GM21717 (cell line): Measurements from ENCODE around the gene HCLS1.
"Not testable (repeated sequence)": the region's sequence is repeated elsewhere in the genome, so short reads cannot be mapped to it uniquely, and the experiment has no call there.

ENCODE experiments used
- ATAC-seq: cut with Tn5 transposase; IDR thresholded peaks from one replicate; pipeline ENCODE4 v1.9.1; 2021; ENCODE audit warnings: mild to moderate bottlenecking, moderate library complexity; ENCODE audit not compliant: unreplicated experiment

The HCLS1 gene

DNA sequence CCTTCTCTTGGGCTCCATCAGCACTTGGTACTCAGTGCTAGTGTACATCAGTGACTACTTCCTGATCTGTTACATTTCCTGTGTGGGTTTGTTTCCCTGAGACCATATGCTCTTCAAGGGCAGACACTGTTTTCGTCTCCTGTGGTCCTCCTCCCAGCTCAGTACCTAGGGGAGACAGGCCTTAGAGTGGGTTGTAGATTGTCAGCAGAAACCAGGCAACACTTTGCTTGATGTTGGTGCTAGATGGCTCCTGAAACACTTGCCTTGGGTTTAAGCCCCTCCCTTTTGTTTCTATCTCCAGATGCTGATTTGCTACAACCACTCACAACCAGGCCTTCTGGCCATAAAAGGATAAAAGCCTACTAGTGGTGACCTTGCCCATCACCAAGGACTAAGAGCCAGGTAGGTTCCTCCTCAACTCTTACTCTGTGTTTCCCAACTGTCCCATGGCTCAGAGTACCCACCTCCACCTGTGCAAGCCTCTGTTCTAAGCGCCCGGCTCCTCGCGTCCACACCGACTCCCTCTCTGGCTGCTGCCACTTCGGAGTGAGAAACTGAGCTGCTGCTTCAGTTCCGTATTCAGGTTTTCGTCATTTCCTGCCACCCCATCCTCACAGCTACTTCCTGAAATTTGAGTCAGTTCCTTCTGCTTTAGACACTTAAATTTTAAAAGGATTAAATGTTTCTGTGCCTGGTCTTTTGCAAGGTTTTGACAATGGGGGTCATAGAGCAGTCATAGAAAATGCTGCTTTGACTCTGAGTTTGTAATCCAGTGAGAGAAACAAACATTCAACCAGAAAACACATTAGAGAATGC lies at the start of gene HCLS1:
Gene HCLS1, minus strand, starts transcription at position 548 of the 816 bp plus-strand sequence. CDS start 2,556 bp downstream, outside the sequence.
- ATAC-seq, result peak; percentile 83

- ATAC-seq, result no peak
Observed at GRCh38 chr3:121710347-121710746, 49.6 kb upstream of the HCLS1 start.

GRCh38 chr3:121707531-121708273 lies 47.0 kb upstream of the HCLS1 start:
- ATAC-seq, result no peak

DNA sequence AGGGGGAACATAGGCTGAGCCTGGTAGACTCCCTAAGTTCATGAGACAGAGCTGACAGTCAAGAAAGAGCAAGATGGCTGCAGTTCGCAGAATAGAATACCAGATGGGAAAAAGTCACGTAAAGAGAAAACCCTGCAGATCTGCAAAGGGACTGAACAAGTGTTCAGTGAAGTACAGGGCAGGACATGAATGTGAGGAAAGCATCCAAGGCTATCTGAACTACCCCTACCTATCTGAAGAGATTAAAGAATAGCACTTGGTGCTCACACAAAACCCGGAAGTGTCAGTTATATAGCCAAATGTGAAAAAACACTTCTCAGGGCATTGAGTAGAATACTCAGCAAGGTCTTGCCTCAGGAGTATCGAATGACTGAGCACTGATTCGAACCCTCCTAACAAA lies 44.8 kb upstream of the HCLS1 start:
- no peak for ATAC-seq

GRCh38 chr3:121703973-121704372 lies 43.3 kb upstream of the HCLS1 start:
- no peak for ATAC-seq

DNA sequence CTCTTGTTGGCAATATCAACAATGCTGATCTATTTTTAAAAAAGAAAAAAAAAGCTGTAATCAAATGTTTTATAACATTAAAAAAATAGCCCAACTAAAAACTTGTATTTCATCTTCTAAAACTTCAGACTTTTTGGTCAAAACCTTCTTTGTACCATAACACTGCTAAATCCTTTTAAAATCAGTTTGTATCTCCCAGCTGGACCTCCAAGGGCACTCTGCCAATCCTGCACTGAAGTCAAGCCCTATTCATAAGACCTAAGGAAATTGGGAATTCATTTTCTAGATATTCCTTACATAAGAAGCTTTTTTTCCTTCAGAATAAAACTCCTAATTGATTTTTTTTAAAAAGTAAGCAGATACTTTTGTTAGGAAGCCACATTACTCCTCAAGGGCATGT lies 38.2 kb upstream of the HCLS1 start:
- no peak for ATAC-seq

DNA sequence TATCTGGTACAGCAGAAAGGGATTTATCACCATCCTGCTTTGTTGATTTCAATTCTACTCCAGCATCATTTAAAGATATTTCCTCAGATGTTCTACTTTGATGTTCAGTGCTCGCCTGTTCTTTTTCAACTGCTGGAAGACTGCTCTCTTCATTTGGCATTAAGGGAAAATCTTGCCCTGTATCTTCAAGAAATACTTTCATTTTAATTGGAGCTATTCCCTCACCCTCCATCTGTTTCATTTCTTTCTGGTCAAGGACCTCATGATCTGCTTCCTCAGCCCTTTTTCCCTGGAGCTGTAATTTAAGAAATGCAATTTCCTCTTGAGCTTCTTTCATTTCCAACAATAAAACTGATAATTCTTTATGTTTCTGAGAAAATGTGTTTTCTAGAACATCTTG lies 37.8 kb upstream of the HCLS1 start:
- no peak for ATAC-seq

- no peak for ATAC-seq
Observed at GRCh38 chr3:121696186-121696585, 35.5 kb upstream of the HCLS1 start.

DNA sequence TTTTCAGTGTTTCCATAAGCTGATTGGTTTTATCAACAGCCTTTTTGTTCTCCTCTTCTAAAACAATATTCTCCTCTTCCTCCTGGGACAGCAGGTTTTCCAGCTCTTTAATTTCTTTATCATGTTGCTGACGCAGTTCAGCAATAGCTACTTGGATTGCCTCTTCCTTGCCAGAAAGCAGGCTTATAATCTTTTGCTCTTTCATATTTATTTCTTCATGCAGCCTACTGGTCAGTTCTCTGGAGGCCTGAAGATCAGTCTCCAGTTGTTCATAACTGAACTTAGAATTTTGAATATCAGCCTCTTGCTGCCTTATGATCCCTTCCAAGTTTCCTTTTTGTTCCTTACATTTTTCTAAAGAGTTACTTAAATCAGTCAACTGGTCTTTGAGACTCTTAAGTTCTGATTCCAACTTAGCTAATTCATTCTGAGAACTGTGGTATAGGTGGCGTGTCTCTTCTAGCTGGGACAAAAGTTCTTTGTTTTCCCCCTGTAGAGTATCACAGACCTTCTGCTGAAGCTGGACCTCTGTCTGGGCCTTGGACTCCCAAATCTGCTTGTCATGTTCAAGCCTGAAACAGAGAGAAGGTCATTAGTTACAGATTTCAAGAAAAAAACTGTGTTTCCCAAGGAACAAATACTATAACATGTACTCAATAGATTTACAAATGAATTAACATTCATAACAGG lies 31.5 kb upstream of the HCLS1 start:
- no peak for ATAC-seq

DNA sequence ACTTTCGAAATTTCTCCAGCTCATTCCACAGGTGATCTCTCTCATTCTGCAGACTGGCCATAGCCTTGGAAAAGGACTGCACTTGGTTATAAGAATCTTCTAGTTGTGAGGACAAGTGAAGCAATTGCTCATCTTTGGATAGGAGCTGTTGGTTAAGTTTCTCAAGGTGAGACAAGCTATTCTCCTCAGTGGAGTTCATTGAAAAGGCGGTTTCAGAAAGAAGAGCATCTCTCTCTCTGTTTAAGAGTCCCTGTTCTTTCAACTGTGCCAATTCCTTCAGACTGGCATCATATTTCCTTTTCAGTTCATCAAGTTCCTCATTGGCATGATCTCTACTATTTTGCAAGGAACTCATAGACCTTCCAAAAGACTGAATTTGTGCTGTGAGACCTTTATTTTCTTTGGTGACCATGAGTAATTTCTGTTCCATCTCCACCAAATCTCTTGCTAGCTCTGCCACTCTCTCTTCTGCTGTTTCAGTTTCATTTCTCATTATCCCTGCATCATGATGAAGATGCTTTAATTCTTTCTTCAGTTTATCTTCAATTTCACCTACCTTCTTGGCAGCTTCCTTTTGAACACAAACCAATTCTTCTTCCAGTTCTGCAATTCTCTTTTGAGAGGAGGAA lies 30.2 kb upstream of the HCLS1 start:
- peak; percentile 80 for ATAC-seq

GRCh38 chr3:121688747-121689146 lies 28.0 kb upstream of the HCLS1 start:
- not testable (repeated sequence) for ATAC-seq

DNA sequence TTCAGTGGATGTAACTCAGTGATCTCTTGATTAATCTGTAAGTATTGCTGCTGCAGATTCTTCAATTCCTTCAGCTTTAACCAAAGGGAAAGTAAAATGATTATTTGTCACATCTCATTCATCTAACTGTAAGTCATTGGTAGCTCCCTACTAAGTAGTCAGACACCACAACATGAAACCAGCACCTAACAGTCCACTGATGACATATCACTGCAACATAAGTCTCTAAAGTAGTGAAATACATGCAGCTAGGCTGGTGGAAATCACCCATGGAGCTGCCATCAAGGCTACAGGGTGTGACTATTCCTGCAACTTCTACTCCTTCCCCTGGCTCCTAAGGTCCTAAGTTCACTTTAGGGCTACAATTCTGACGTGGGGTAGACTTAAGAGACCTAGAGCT lies 21.1 kb upstream of the HCLS1 start:
- ATAC-seq, result no peak

DNA sequence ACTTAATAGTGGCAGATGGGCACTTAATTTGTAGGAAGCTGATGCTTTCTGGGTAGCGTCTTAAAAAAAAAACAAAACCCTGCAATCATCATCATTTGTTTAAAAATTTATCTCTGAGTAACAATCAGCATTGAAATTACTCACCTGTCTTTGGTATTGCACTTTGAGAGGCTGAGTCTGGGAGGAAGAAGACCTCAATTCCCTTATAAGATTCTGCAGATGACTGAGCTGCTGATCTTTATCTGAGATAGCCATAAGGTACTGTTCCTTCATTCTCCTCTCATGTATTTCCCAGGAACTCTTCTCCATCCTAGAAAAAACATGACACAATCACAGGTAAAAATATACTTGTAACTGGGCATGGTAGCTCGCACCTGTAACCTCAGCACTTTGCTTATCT lies 16.4 kb upstream of the HCLS1 start:
- no peak for ATAC-seq

- ATAC-seq, result no peak
Observed at GRCh38 chr3:121670676-121671075, 10.0 kb upstream of the HCLS1 start.

GRCh38 chr3:121667333-121667732 lies 6.6 kb upstream of the HCLS1 start:
- no peak for ATAC-seq

DNA sequence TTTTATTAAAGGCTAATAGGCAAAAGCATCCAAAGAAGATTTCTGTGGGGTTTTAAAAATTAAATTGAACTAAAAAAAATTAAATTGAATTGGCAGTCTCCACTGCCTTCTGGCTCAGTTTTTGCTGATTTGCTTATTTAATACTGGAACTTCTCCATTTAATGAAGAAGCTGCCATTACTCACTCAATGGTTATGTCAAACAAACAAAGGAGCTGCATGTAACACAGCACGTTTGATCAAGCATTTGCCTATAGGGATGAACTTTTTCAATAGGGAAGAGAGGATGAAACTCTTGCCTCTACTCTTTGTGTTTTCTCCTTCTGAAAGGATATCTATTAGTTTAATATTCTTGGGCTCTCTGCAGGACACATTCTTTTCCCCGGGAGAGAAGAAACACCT lies 4.8 kb upstream of the HCLS1 start:
- no peak for ATAC-seq

GRCh38 chr3:121663171-121663847 lies 2.6 kb upstream of the HCLS1 start:
- ATAC-seq, result no peak

GRCh38 chr3:121662742-121663141 lies 2.0 kb upstream of the HCLS1 start:
- ATAC-seq, result no peak

GRCh38 chr3:121661376-121661775 lies 673 bp upstream of the HCLS1 start:
- ATAC-seq, result no peak

DNA sequence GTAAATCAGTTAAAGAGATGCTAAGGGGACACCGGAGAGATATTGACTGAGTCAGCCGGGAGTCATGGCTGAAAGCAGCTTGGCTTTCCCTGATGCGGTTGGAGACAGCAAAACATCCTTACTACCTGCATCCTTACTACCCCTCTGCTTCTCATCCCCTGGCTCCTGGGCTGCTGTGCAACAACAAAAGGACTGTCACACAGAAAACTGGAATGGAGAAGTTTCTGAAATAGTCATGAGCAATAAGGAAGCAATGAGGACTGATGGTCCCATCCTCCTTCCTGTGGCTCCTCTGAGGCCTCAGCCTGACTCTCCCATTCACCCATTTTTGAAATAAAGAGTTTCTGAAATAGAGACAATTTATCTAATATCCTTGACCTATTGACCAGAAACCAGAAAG lies 1.1 kb downstream of the HCLS1 start:
- ATAC-seq, result no peak
